ENCODE results near the gene IL1R1.

The IL1R1 gene

DNA sequence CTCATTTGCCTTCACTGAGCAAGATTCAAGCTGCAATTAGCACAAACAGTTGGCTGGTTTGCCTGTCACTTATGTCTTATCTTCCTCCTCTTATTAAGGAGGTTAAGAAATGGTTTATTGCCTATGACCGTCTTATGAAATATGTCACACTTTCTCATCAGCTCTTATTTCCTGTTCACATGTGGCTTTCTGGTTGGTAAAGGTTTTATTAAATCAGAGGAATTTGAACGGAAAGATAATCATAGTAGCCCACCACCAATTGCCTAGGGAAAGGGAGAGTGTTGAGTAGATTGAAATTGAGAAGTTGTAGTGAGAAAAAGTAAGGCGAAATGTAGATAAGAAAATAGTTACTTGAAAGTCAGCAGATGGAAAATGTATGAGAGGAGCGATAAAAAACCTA is 4.2 kb upstream of the IL1R1 start:
- DNase-seq, result peak; percentile 55 to 86

DNA sequence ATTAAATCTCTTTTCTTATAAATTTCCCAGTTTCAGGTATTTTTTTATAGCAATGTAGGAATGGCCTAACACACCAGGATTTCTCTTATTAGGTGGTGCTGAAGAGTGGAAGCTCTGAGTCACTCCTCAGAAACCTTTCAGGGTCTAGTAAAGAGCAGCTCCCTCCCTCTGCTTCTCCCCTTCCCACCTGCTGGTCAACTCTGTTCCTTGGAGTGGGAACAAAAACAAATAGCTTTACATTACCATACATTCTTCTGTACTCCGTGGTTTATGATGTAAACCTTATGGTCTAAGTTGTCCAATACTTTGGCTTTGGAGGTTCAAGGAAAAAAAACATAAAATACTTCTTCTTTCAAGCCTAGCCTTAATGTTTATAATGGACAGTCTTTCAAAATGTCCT is 2.7 kb upstream of the IL1R1 start:
- no peak for DNase-seq

DNA sequence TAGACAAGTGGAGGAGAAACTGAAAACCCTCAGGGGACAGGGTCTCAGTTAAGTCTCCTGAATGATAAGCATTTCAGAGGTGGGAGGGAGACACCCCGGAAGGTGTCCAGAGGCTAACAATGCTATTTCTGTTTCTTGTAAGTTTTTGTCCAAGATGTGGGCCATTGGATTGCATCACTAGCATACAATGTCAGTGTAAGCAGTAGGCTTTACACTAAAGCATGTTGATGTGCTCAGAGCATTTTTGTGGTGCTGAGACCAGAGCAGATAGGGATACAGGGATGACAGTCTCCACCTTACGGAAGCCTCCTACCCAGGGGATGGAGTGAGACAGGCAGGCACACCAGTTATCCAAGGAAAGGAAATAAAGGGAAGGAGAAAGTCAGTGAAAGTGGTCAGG is 2.2 kb upstream of the IL1R1 start:
- no peak for DNase-seq

DNA sequence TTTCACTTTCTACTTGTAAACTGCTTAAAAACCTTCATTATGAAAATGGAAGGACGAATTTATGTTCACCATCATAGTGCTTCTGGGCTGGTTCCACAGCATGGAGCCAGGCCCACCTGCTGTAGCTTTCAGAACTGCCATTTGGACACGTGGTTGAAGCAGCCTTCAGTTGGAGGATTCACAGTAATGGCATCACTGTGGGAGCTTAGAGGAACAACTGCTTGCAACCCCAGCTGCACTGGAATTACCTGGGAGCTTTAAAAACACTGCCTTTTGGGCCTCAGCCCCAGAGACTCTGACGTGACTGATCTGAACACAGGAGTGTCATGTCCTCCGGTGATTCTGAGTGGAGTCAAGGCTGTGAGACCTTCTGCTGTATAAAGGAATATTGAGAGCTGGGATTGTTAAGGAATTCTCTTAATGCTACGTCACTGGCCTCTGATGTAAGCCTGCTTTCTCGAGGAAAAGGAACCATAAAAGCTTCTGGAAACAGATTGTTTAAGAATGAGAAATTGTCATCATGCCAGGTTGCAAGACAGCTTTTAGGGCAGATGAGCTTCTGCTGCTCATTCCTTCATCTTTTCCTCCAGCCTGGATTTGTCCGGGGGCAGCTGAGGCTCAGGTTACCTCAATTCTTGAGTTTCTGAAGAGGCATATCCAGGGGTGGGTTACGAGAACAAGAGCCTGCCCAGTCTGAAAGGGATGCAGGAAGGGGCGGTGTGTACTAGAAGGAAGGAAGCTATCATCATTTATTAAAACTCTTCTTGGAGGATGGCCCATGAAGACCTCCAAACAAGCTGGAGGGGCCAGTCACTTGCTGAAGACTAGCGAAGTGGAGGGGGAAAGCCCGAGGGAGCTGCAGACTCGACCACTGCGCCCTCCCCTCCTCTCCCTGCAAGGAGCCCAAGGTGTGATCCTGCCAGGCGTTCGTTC is 1.3 kb upstream of the IL1R1 start:
- peak in 1 of 2 donors; percentile 35 for DNase-seq

DNA sequence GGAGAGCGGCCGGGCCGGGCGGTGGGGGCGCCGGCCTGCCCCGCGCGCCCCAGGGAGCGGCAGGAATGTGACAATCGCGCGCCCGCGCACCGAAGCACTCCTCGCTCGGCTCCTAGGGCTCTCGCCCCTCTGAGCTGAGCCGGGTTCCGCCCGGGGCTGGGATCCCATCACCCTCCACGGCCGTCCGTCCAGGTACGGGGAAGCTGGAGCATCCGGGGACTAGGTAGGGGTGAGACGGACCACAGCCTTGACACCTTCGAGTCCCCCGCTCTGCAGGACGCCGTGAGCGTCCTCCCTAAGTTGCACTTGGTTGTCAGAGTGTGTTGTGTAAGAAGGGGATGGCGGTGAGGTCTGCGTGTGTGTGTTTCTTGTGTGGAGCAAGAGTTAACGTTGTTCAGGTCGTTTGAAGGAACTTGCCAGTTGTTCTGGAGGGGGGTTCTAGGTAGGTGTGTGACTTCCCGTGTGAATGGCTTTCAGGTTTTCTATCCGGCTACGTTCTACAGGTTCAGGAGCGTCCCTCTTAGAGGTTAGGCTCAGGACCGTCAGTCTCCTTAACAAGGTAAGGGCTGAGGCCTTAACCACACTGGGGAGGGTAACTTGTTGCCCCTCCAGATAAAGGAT is 393 bp downstream of the IL1R1 start:
- DNase-seq, result peak; percentile 17 to 22

DNA sequence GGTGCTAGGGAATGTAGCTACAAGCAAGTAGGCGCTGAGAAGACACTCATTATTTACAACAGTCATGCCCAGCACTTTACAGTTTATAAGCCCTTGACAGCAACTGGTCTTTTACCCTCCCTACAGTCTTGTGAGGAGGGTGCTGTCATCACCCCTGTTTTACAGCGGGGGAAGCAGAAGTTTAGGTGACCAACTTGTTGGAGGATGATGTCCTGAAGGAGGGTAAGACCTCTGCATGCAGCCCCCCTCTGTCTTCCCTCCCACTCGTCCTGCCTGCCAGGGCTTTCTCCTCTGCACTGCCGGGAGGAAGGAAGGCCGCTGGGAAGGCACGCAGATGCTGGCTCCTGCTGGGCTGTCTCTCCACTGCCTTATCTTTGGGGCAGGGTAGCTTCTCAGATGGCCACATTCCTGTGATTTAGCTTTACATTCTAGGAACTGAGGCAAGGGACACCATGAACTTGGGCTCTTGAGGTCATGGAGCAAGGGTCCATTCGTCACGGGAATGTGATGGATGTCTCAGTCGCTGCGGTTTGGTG is 972 bp downstream of the IL1R1 start:
- DNase-seq, result no peak

DNA sequence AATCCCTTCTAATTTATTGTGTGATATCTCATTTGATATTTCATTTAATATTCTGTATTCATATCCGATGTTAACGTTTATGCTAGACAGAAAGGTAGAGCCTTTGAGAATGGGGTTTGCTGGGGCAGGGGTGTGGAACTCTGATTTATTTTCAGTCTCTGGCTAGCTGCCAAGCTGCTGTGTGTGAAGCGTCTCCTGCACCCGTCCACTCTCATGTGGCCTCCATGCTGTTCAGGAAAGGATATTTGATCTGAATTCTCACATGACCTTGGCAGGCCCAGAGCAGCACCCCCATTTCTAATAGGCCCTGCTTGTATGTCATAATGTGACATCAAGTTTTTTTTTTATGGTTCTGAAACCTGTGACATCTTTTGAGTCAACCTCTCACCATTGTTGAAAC is 1.6 kb downstream of the IL1R1 start:
- no peak for DNase-seq

DNA sequence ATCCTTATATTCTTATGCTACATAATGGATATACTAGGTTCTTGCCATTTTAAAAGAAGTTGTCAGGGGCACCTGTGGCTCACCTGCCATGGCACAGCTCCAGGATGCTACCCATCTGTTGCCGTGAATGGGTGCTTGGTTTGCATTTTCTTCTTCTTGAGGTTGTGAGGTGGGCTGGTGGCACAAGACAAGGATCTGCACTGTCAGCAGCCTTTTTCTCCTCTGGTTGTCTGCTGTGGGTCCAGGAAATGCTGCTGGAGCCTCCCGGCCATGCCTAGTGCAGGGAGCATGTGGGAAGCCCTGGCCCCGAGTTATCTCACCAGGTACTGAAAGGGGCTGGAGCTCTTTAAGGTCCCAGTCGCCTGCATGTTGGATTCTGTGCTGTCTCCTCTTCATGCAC is 2.6 kb downstream of the IL1R1 start:
- DNase-seq, result no peak

DNA sequence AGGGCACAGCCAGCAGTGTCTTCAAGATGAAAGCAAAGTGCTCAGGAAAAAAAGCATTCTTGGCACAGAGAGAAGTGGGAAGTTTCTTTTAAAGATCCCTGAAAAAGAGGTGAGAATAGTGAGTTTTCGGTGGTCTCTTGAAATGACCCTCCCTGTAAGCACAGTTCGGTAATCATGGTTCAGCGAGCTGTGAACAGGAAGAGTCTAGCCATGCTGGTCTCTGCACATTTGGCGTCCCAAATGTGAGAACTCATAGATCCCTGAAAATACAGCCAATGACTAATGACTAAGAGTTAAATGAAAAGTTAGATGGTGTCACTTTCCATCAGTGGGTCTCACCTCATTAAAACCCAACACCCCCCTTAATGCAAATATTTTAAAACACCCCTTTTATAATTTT is 3.4 kb downstream of the IL1R1 start:
- no peak for DNase-seq

DNA sequence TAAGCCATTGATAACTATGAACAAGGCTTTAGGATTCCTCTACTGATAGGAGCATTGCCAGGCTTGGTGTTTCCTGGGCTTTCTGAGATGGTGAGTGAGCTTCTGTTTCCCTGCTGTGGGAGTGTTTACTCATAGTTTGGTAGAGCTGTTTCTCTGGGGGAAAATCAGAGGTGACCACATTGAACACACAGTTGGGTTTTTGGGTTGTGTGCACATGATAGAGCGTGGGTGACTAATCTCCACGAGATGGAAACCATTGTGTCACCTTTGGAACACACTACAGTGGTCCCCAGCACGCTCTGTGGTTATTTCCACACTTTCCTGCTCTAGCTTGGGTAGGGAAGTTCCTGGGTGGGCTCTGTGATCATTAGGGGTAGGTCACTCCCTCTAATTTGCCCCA is 5.4 kb downstream of the IL1R1 start:
- DNase-seq, result peak; percentile 19 to 29

DNA sequence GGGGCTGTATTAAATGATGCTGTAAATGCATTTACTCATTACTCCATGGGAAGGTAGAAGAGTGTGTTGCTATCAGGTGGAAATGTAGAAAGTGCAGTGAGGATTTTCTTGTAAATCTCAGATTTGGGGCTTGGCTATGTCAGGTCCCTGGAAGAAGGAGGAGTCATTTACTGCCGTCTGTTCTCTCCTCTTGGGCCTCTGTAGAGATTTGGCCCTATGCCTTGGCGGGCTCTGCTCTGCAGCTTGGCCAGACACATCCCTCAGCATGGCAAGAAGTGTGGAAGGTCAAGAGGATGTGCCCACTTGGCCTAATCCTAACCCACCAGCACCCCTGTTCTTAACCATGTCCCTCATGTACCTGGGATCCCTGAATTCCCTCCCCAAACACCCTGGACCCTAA is 6.7 kb downstream of the IL1R1 start:
- DNase-seq, result no peak

DNA sequence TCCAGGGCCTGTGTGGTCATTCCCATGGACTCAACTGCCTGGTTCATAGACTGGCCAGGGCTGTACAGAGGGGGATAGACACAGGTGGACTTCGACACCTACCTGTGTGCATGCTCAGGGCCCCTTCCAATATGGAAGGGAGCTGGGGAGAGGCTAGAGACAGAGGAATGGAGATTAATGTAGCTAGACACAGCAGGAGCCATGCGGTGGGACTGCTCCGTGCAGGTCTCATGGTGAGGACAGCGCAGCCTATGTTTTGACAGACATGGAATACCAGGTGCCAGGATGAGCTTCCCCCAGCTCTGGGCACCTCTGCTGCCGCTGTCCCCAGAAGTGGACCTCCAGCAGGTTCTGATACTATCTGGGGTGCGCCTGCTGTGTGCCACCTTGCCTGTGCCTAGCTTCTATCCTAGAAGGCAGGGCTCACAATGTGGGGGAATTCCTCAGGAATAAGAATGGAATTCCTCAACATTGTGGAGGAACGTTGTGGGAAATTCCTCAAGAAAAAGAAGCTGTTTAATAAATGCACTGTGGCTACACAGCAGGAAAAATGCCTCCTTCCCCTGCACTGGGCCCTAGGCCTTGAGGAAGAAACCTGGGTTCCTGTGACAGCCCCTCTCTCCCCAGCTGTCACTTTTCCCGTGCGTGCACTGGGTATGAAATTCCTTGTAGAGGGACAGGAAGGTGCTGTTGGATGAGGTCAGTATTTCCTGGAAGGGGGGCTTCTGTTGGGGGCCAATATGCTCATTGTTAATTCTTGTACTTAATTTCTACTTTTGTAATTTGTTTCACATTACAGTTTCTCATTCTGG is 7.3 kb downstream of the IL1R1 start:
- DNase-seq, result no peak

DNA sequence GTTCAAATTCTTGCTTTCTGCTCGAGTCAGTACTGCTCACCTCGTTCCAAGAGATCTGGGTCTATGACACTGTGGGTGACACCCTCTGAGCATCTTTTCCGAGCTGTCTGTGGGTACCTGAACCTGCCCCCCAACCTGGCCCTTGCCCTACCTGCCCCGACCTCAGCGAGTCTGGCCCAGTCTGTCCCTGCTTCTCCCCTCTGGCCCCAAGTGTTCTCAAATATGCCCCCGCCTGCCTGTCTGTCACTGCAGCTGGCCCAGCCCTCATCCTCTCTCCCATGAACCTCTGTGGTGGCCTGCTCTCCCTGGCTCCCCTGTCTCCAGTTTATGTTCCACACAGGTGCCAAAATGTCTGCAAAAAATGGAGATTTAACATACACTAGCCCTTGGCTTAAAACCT is 11.8 kb downstream of the IL1R1 start:
- no peak for DNase-seq

DNA sequence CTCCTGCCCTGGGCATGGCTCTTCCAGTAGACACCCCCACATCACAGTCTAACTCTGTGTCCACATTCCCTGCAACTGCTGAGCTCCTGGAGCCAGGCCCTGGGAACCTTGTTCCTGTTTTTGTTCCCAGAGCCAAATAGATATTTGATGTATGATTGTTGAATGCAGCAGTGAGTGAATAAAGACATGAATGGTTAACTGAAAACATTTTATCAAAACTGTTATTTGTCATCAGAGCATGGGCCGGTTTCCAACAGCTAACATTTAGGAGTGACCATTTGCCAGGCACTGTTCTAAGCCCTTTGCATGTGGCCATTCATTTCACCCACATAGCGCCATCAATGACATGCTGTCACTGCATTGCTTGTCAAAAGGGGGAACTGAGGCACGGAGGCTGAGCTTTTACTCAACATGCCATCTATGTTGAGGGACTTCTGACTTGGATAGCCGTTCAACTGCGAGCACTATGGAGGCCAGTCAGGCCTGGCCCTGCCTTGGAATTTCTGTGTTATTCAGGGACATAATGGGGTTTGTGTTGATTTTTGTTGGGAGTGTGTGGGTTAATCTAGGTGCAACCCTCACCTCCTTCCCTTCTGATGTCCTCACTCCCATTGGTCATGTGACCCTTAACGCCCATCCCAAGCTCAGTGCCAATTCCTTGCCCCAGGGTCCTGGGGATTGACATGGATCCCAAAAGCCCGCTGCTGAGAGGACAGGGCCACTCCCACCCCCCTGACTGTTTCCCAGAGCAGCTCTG is 12.6 kb downstream of the IL1R1 start:
- DNase-seq, result no peak

DNA sequence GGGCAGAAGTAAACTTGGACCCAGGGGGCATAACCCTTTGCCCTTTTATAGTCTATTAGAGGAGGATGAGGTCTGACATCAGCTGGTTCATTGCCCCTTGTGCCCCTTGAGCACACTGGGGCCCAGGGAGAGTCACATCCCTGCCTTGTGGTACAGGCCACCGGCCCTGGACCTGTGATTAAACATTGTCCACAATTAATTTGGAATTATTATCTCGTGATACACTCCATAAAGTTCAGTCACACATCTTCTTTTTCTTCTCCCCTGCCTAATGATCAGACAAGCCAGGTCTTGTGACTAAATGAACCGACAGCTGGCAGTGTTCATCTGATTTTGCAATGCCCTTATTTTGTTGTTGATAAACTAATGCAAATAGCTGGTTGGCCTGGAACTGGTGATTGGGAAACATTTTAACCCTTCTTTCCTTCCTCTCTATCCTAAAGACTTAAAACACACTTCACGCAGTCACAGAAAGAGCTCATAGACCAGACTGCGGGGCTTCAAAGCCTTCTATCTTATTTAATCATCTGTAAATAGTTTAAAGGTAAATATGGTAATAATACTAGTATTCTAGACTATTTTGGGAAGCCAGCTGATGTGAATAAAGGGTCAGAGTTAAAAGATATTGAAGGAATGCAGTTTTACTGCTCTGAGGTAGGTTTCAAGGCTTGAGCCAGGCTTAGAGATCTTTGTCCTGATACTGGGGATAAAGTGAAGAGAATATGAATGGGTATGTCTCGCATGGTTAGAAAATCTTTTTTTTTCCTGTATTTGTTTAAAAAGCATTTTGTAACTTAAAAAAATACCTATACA is 13.4 kb downstream of the IL1R1 start:
- DNase-seq, result peak; percentile 65 to 82

DNA sequence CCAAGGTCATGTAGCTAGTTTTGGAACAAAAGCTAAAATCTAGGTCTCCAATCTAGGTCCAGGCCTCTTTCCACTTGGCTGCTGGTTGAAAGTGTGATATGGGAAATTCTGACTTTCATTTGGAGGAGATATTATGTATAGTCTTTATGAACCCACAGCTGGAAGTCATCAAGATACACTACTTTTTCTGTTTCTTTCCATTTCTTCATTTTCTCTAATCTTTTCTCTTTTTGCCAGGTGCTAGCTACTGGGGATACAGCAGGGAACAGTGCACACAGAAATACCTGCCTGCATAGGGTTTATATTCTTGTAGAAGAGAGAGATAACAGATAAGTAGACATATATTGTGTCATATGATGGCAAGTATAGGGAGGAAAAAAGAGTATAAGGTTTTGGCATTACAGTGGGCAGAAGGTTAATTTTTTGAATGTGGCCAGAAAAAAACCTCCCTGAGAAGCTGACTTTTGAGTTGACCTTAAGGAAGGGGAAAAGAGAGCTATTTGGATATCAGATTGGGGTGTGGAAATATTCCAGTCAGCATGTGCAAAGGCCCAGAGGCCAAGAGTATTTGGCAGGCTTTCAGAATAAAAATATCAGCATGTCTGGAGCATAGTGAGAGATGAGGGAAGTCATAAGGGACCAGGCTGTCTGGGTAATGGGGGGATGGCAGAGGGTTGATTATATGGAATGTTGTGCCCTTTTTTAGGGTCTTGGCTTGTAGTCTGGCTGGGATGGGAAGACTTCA is 15.6 kb downstream of the IL1R1 start:
- DNase-seq, result no peak

DNA sequence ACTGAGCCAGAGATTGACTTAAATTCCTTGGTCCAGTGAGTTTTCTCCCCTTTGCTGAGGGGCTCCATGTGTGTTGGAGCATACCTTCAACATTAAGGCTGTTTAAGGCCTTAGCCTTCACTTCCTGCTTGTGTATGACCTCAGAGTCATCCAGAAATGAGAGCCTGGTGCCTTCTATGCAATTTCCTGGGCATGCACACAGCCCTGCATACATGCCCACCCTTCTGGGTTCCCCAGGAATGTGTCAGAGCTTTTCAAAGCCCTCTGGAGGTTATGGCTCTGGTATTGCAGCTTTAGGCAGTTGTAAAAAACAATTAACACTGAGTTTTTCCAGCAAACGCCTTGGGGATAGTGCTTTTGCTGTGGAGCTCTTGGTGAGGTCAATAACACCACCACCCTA is 16.7 kb downstream of the IL1R1 start:
- DNase-seq, result peak; percentile 48 to 72

DNA sequence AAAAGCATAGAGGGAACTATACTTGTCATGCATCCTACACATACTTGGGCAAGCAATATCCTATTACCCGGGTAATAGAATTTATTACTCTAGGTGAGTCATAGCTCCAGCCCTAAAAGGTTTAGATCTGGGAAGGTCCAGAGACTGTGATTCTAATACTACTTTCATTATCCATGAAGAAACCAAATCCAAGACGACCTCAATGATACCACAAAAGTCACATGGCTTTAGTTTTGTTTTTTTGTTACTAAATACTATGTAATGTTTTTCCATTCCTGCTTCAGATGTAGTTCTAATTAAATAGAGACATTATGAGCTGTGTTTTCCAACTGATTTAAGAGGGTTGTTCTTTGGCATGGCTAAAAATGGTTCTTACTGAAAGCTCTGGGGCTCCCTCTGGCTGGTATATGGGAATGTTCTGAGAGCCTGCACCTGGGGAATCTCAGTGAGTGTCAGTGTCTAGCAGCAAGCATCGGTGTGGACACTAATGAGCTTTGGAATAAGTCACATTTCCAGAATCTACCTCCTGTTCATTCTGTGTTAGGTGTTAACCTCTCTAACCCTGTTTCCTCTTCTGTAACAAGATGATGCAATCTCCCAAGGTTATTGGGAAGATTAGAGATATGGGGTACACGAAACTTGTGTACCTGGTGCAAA is 23.8 kb downstream of the IL1R1 start:
- peak; percentile 15 to 19 for DNase-seq

DNA sequence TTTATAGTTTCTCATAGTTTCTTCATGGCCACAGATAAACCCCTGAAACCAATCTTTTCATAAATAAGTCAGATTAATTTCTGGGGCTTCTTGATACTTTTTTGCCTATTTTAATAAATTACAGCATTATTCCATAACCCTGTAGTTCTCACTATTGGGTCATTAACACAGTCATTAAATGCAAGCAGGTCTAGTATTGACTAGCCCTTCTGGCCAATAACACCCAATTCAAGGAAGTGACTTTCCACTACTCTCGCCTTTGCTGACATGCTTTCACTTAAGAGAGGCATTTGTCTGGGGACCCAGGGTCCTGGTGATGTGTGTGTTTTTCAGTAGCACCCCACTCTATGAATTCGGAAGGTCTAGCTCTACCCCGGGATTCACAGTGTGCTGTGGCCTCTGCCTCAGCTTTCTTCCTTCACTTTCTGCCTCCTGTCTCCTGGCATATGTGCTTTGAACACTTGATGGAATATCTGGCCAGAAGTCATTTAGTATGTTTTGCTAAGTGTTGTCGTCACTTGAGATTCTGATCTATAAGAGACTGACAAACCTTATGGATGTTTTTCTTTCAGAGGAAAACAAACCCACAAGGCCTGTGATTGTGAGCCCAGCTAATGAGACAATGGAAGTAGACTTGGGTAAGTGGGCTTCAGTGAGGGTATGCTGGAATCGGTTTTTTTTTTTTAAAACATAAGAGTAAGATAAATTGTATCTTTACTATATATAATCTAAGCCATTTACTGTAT is 25.7 kb downstream of the IL1R1 start:
- DNase-seq, result no peak
